AG08395 (cell line): ENCODE results near the gene GNPTG.

Experiments used
- DNase-seq: peaks from one replicate; pipeline ENCODE4 v3.0.0; 2012; ENCODE audit warnings: mixed read lengths, low spot score

The GNPTG gene

DNA sequence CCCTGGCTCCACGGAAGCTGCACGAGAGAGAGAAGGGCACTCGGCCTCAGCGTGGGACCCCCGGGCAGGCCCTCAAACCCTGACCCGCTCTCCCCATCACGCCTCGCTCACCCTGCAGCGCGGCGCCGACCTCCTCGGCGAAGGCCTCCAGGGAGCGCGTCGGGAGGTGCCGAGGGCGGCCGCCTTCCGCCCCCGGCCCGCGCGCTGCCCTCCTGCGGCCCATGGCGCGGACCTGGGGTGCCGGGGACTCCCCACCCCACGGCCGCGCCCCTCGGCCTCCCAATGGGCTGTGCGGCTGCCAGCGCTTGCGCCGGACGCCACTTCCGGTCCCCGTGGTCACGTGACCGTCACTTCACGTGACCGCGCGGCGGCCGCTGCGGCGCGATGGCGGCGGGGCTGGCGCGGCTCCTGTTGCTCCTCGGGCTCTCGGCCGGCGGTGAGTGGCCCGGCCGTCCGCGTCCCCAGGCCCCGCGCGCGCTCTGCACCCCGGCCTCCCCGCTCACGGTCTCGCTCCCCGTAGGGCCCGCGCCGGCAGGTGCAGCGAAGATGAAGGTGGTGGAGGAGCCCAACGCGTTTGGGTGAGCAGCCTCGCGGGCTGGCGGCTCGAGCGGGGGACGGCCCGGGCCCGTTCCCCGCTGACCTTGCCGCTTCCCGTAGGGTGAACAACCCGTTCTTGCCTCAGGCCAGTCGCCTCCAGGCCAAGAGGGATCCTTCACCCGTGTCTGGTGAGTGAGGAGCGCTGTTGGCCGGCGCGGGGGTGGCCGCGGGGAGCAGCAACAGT lies at the start of gene GNPTG, which contains the start of gene TSR3:
TSS of gene GNPTG (plus strand) at position 350 of the 781 bp plus-strand sequence. CDS start at position 385, 35 bp downstream.
TSS of gene TSR3 (minus strand) at position 297 of the 781 bp plus-strand sequence. CDS start at position 223, 74 bp downstream.
- peak; percentile 91 for DNase-seq

DNA sequence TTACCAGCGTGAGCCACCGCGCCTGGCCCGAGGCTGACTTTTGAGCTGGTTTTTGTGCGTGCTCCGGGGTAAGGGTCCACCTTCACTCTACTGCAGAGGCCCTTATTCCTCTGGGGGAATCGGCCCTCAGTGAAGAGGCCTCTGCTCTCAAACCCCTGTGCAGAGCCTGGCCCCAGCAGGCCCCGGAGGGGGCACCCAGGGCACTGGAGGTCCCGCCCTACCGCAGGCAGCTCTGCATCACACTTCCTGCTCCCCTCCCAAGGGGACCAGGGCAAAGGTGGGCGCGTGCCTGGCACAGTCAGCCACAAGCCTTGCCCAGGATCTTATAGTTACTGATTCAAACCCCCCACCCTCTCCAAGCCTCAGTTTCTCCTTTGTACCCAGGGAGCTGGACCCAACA lies 45.9 kb upstream of the GNPTG start:
- no peak for DNase-seq

DNA sequence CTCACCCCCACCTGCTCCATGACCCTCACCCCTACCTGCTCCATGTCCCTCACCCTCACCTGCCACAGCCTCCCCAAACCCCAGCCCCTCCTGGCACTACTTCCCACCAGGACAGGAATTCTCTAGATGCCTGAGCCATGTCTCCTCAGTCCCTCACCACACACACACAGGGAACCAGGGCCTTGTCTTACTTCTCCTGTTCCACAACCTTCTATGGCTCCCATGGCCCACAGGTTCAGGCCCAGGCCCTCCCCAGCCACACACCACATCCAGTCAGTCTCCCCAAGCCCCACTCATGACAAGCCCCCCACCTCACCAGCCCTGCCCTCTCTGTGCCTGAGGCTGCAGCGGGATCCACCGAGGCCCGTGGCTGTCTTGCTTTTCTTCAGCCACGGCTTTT lies 45.4 kb upstream of the GNPTG start:
- DNase-seq, result no peak

DNA sequence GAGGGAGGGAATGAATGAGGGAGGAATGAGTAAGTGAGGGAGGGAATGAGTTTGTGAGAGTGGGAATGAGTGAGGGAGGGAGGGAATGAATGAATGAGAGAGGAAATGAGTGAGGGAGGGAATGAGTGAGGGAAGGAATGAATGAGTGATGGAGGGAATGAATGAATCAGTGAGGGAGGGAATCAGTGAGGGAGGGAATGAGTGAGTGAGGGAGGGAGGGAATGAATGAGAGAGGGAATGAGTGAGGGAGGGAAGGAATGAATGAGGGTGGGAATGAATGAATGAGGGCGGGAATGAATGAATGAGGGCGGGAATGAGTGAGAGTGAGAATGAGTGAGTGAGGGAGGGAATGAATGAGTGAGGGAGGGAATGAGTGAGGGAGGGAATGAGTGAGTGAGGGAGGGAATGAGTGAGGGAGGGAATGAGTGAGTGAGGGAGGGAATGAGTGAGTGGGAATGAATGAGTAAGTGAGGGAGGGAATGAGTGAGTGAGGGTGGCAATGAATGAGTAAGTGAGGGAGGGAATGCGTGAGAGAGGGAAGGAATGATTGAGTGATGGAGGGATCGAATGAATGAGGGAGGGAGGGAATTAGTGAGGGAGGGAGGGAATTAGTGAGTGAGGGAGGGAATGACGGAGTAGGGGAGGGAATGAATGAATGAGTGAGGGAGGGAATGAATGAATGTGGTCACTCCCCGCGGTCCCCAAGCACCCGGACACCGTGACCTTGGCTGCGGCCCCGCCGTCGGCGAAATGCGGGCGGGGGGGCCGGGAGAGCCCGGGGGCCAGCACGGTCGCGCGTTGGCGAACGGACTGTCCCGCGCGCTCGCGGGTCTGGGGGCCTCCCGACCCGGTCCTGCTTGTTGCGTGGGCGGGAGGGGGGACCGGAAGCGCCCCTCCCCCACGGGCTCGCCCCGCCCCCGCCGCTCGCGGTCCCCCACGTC lies 43.4 kb upstream of the GNPTG start:
- no peak for DNase-seq

DNA sequence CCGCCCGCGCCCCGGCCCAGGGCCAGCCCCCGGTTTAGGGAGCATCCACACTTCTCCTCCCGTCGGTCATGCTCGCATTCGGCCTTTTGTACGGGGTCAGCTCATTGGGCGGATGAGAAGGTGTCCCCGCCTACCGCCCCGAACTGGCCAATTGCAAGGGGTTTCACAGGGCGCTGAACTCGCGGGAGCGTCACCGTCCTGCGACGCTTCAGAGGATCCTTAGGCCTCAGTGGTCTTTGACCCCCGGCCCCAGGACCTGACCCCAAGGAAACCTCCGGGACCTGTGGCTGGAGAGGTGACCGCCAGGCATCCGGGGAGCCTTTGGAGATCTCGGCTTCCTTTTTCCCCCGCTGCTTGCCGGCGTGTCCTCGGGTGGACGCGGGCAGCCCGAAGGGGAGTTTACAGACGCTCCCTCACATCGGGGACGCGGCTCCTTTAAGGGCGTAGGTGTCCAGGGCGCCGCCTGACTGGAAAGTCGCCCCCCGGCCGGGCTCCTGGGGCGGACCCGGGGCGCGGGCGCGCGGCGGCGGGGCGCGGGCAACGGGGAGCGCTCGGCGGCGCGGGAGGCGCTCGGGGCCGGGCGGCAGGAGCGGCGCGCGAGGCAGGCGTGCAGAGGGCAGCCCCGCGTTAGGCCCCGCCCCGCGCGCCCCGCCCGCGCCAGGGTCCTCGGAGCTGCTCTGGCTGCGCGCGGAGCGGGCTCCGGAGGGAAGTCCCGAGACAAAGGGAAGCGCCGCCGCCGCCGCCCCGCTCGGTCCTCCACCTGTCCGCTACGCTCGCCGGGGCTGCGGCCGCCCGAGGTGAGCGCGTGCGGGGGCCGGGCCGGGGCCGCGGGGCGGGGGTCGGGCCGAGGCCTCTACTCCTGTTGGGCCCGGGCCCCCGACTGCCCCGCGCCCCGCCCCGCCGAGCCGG lies 42.5 kb upstream of the GNPTG start, which contains the start of gene UBE2I:
TSS of gene UBE2I (plus strand) at position 660 of the 909 bp plus-strand sequence. CDS start 4,395 bp downstream, outside the sequence.
- peak; percentile 99 for DNase-seq

DNA sequence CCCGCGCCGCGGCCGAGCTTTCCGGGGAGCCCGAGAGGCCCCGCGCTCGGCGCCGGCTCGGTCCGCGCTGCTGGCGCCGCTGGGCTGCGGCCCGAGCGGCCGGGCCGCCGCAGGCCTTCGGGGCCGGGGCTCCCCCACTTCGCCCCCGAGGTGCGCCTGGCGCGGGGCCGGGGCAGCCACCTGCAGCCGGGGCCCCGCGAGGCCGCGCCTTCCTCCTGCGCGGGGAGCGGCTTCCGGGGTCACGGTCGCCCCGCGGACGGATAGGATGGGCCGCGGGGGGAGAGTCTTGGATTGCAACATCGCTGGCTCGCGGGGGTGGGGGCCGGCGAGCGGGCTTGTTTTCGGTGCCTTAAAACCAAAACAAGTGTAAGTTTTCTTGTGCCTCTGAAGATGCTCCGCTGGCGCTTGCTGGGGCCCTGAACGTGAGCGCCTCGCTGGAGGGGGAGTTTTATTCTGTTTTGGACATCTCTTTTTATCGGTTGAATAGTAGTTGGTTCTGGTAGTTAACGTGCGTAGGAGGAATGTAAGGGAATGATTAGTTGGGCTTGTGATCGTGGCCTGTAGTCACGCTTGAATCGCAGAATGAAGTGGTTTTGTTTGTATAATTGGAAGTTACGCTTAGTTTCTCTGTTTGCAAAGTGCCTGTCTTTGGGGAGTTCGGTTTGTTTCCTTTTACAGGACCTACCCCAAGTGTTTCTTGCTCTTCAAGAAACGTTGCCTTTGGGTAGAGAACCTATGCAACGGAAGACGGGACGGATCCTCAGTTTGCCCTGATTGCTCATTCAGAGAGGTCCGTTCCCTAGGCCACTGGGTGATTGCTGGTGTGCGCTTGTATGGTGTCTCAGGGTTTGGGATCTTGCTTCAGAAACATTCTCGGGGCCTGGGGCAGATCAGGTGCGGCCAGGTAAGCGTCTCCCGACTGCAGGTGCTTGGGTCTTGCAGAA lies 41.6 kb upstream of the GNPTG start:
- DNase-seq, result peak; percentile 40

DNA sequence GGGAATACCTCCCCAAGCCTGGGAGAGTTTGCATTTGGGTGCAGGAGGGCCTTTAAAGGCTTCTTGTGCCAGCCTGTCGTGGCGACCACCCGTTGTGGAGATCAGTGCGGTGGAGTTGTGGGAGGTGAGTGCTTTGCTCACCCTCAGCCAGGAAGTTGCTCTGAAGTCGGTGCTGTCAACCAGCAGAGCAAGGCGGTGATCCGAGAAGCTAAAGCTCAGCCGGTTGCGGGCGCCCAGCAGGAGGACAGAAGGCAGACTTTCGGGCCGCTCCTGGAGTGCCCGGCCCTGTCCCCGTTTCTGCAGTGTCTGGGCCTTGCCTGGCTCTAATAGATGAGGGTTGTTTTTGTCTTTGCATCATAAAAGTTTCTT lies 40.9 kb upstream of the GNPTG start:
- no peak for DNase-seq

DNA sequence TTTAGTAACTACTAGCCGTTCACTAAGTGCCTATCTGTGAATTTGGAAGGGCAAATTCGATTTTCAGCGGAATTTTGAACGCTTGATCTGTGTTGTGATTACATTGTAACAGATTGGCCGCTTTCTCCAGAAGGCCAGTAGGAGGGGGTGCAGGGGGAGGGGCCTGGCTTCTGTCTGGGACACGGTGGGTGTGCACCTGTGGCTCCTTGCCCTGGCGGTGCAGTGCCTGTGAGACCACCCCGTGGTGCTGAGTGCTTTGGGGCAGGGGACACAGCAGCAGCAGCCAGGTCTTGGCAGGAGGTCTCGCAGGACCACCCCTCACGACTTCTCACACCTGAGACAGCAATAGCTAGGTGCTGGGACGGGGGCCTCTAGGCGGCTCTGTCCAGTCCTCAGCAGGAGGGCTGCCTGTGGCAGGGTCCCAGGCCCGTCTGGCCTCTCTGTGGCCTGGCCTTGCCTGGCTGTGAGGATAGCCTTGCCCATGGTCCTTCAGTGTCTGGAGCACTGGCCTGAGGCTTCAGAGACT lies 40.5 kb upstream of the GNPTG start:
- no peak for DNase-seq

DNA sequence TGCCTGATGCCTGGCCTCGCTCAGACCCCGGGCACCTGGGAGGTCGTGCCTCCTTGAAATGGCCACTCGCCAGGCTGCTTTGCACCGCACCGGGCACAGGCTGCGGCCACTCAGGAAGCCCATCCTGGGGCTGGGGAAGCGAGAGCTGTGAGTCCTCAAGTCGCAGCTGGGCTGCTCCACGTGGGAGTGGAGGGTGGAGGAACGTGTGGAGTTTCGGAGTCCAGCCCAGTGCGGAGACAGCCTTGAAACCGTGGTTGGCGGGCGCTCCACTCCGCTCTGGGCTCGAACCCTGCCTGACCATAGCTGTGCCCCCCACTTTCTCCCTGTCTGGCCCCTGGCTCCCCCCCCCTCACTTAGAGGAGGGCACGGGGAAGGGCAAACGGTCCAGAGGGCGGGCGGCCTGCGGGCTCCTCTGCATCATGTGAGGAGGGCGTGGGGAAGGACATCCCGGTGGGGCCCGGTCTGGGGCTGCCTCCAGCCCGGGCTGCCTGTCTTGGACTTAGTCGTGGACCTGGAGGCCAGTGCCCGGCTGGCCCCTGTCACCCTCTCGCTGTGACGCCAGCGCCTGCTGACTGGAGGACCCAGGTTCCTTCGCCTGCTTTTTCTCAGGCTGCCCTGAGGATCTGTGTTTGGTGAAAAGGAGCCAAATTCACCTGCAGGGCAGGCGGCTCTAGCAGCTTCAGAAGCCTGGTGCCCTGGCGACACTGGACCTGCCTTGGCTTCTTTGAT lies 39.8 kb upstream of the GNPTG start:
- DNase-seq, result peak; percentile 26

DNA sequence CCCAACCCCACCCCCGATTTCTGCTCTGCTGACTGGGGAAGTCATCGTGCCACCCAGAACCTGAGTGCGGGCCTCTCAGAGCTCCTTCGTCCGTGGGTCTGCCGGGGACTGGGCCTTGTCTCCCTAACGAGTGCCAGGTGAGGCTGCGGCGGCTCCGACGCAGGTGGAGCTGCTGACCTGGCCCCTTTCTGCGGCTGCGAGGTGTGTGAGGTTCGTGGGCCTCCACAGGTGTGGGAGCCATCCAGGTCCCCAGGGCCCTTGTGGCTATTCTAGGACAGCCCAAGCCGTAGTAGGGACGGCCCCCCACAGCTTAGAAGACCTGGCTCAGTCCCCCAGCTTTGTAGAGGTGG lies 39.3 kb upstream of the GNPTG start:
- no peak for DNase-seq

DNA sequence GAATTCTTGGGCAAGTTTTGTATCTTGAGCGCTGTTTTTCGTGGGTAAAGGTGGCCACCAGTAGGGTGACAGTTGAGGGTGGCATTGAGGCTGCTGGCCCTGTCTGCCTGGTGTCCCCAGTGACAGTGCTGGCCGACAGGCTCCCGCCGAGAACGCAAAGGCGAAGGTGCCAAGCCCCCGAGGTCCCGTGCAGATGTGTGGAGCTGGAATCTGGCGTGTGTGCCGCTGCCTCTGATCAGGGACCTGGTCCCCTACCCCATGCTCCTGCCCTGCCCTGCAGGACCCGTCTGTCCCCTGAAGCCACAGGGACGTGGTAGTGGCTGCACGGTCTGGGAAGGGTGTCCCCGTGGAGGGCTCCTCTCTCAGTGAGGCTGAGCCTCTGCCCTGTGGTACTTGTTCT lies 38.8 kb upstream of the GNPTG start:
- DNase-seq, result no peak

DNA sequence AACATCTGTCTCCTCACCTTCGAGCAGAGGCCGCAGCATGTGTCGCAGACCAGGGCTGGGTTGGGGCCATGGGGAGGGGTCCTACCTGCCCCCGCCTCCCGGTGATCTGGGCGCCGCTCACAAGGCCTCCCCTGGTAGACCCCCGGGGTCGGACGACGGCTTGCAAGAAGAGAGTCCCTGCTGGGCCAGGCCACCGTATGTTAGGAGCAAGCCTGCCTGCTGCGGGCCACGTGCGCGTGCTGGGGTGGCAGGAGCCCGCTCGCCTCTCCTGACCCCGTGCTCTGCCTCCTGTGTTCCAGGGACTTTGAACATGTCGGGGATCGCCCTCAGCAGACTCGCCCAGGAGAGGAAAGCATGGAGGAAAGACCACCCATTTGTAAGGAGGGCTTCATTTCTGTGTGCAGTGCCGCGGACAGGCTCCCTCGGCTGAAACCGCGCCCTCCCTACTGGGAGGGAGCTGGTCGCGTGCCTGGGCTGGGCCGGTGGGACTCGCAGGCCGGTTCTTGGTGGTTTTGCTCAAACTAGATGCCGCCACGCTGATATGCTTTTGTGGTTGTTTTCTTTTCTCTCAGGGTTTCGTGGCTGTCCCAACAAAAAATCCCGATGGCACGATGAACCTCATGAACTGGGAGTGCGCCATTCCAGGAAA lies 37.9 kb upstream of the GNPTG start:
- no peak for DNase-seq

DNA sequence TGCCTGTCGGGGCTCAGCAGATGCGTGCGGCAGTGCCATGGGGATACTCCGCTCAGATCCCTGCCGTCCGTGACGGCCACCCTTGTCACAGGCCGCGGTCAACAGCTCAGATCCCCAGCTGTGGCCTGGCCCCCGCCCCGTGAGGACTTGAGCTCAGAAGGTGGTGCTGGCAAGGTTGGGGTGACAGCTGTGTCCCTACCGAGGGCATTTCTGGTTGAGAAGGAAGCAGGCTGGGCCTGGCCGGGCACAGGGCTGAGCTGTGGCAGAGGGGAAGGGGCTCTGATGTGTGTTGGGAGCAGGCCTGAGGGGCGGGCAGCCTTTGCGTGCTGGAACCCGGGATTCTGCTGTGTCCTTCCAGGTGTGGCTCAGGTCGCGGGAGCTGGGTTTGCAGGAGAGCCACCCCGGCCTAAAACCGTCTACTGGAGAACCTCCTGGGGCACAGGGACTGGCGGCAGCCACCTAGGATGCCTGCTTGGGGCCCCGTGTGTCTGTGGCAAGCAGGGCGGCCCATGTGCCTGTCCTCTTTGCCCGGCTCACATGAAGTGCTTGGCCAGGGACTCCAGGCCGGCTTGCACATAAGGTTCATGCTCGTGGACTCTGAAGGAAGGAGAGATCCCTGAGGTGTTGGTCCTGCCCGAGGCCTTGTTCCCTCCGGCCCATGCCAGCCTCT lies 37.2 kb upstream of the GNPTG start:
- DNase-seq, result no peak

DNA sequence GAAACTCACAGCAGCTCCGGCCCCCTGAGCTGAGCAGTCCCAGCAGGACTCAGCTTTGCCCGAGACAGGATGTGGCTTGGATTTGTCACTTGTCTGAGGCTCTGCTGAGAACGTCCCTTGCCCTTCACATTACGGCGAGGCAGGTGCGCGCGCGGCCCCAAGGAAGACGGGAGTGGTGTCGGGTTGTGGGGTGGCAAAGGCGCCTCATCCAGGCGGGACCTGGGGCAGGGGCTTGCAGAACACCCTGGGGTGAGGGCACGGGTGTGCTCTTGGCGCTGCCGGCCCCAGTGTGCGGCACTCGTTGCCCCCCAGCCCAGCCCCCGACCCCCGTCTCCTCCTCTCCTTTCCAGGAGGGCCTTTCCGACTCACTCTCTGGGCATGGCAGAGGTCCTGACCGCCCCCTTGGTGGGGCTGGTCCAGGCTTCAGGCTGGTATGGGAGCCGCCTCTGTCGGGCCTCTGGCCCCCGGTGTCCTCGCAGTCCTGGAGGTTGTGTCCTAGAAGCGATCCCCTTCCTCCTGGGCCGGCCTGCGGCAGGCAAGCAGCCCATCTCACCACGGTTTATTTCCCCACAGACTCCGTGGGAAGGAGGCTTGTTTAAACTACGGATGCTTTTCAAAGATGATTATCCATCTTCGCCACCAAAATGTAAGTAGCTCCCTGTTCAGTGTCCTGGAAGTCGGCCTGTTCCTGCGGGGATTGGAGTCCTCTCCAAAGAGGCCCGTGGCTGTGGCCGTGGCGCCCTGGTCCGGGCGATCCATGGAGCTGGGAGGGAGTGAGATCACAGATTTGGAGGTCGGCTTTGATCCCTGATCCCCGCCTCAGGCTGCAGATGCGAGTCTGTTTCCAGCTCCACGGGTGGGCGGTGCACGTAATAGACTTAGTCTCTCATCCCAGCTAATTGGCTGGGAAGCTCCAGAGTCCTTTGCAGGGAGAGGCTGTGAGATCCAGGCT lies 36.4 kb upstream of the GNPTG start:
- DNase-seq, result no peak

DNA sequence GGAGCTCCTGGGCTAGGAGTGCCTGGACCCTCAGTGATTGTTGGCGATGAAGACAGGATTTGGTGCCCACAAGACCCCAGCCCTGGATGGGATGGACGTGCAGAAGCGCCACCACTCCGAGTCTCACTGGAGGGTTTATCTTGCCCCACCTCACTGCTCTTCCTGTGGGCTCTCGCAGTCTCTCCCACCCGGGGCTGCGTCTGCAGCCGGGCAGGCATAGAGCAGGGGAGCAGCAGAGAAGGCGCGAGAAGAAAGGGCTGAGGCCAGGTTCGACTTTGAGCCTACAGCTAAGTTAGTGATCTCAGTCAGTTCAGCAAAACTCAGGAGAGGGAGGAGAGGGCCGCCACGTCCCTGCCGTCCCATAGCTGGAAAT lies 35.7 kb upstream of the GNPTG start:
- DNase-seq, result no peak

DNA sequence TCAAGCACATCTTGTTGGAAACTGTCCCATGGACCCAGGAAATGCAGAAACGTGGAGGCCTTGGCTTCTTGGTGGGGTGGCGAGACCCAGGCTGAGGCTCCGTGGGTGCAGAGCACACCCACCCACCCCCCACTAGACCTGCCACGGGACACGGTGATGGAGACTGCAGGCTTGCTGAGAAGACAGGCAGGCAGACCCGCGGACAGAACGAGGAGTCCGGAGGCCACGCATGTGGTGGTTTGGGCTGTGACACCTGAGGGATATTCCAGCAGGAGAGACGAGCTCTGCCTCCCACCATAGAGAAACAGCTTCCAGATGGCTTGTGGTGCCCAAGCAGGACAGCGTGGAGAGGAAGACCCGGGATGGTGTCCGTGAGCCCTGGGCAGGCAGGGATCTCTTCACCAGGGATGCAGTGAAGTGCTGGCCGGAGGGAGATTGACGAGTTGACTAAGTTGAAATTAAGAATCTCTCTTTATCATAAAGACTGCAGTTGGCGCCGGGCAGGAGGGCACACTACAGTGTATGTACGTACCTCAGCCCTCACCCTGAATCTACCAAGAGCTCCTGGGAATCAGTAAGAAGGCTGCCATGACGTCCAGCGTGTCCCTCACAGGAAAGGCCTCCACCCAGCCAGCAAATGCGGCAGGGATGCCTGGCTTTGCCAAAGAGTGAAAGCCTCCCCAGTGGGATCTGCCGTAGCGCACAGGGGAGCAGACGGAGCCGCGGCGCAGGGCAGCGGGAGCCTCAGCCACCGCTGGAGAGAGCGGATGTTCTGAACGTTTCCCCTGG lies 34.1 kb upstream of the GNPTG start:
- no peak for DNase-seq

DNA sequence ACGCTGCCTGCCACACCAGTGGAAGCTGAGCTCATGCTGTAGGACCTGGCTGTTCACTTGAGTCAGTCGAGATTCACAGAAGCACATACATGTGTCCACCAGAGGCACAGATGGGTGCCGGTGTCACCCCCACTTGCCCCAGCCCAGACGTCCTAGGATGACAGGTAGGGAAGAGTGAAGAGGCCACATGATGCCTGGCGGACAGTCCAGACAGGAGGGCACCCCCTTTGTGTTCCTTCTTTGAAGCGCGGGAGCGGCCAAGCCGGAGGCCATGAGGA lies 33.5 kb upstream of the GNPTG start:
- DNase-seq, result no peak
